T-helper 2 cell (primary cell): ENCODE data around the gene DLG2.

Source experiments
- DNase-seq, 5 experiments: peaks; one replicate each; pipeline versions ENCODE4 v3.0.0 to v3.0.0-alpha.2; 2012 to 2022

Gene DLG2

DNA sequence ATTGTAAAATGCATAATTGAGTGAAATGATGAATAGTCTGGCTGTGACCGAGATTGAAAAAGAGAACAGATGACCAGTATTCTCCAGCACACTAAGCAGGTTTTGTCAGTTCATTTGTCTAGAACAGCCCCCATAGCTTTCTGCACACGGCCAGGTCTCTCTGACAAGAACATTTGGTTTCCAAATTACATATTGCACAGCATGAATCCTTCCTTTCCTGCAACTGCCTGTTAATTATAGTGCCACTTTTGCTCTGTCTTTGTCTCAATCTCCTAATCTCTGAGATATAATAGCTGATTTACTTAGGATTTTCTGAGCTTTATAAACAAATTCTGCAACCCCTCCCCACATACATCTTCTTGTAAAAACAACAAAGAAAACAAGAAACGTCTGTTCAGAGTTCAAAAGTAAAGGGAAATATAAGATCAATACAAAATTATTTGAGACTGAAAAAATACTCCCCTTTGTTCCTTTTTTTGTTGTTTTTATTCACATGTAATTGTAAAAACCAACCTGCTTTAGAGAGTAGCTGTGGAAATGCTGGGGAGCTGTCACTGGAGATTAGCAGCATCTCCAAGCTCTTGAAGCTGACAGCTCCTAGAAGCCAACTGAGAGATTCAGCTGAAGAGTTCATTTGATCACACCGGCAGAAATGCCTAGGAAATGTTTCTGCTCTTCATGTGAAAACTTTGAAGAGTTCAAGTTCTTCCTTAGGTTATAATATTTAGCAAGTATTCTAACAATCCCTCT is 998.1 kb downstream of the DLG2 start:
- DNase-seq: no peak

DNA sequence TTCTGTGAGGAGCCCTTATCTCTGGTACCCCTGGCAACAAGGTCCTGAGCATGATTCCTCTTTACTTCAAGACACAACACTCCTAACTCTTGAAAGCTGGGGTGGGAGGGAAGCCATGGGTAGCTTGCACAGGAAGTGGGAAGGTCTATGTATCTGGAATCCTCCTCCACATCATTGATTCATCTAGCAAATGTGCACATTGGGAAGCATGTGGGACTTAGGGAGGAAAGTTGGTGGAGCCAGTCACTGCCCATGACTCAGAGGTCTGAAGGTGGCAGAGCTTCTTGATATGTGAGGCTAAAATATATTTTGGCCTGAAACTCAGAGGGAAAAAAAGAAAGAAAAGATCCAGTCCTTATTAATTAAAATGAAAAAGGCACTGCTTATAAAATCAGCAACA is 1000.9 kb downstream of the DLG2 start:
- no peak for DNase-seq

DNA sequence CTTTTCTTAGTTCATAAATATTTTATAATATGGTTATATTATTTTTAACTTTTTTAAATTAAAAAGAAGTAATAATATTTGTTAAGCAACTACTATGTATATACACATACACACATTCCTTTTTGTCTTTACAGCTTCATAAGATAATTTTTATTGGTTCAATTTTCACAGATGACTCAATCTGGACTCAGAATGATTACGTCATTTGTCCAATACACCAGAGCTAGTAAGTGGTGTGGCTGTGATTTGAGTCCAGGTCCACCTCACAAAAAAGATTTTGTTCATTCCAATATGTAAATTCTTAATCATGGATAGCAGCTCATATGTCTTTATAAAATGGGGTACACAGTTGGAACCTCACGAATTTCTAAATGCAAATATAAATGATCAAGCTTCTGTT is 1014.5 kb downstream of the DLG2 start:
- no peak for DNase-seq

DNA sequence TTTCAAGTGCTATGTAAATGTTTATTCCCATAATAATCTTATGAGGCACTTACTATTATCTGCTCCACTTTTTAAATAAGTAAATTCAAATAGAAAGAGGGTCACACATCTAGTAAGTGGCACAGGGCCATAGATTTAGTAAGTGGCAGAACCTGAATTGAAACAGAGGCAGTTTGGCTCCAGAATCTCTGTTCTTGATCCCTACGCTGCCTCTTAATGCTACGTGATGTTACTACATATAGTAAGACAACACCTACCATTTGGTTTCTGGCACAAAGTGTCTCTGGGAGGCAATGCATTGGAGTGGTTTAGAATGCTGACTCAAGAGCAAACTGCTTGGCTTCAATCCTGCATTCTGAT is 1018.3 kb downstream of the DLG2 start:
- DNase-seq: no peak

DNA sequence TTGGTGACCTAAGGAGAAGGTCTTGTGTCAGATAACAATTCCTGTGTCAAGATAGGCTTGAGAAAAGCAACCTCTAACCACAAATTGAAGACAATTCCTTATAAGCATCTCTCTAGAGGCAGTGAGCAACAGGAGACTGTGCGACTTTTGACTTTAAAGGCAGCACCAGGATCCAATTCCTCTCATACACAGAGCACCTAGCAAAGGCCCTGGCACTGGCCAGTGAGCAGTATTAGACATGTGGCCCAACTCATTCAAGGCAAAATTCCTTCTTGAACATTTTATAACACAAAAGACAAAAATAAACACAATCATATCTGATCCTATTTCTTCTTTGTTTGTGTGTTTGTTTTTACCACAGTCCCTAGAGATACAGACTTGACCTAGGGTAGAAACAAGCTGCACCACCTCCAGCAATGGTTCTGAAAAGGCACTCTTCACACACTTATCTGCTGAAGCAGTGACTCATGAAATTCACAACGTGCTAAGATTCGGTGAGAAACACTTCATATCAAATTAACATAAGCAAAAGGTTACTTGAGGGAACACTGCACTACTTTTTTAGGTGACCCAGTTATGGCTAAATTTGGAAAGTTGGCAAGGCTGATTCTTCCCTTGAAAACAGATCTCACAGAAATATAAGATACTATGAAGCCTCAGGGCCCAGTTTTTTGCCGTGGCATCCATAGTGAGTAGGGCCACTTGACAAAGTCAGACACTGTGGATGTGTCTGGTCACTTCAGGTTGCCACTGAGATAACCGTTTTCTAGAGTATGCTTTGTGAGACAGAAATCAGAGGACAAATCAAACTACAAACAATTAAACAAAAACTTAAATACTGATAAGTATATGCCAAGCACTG is 1018.9 kb downstream of the DLG2 start:
- no peak for DNase-seq

DNA sequence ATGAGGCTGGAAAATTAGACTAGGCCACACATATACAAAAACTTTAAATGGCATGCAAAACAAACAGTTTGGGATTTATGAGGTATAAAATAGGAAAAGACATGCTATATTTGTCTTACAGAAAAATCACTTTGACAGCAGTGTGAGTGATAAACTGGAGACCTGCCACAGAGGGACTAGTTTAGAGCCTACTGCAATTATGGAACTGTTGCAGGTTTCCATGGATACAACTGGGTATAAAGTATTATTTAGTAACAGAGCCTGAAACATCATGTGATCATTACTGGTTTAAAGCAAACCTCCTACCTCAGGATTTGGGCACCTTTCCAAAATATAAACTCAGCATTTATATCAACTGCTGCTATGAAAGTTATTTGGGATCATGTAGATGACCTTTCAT is 1032.5 kb downstream of the DLG2 start:
- DNase-seq: no peak

DNA sequence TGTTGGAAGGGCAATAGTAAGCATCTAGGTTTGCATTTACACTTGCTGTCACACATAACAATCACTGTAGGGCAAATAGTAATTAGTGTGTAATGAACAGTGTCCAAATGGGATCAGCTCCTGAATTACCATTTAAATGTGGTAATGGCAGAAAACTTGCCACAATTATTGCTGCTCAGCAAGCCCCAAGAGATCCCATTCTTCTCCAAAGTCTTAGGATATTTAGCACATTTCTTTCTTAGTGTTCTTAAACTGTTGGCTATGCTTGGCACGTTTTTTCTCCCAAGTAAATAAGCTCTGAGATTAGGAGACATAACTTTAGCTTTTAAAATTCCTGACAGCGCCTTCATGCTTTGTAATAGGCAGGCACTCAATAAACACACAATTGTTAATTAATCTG is 1037.0 kb downstream of the DLG2 start:
- no peak for DNase-seq

DNA sequence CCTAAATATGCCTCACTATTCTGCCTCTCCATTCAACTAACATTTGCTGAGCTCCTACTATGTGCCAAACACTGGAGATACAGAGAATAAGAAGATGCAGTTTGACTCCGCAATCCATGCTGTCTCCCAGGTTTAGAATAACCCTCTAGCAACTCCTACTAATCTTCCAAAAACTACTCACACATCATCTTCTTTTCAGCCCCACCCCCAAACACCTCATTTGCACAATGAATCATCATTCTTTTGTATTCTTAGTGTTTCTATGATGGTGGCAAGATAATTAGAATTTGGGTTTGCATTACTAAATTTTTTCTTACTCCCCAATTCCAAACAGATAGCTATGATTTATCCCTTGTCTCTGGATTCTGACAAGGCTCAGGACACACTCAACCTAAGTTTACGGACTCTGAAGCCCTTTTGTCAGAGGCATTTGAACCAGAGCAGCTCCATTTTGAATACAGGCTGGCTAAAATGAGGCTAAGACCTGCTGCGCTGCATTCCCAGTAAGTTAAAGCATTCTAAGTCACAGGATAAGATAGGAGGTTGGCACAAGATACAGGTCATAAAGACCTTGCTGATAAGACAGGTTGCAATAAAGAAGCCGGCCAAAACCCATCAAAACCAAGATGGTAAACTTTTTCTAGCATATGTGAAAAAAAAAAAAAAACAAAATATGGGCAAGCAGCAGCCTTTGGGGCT is 1038.9 kb downstream of the DLG2 start:
- no peak for DNase-seq

DNA sequence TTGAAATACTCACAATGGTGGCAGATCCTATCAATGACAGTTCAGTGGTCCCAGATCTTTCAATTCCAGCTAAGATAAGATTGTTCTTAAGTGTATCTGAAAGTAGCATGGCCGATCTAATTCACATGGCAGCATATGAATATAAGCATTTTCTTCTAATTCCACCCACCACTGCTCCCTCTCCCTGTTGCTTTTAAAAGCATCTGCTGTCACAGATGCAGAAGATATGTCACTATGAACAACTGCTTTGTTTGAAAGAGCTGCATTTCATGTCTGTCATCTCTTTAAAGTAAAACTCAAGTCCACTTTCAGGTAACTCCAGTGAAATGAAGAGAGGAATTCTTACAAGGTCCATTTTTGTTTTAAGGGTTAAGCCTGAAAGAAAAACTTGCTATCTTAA is 1044.0 kb downstream of the DLG2 start:
- no peak for DNase-seq

DNA sequence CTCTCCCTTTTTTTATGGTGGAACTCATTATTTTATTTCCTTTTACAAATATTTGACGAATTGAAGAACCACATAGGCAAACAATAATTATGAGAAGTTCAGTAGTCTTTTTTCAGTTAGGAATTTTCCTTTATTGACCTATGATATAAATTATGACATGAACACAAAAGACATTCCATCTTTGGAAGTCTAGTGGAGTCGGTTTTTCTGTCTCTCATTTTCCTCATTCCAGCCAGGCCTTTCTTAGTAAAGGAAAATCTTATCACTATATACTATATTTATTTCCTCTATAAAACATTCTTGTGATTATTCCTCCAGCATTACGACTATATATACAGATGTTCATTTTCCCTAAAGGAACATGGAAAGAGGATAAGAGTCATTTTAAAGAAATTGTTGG is 1046.1 kb downstream of the DLG2 start:
- DNase-seq: no peak

DNA sequence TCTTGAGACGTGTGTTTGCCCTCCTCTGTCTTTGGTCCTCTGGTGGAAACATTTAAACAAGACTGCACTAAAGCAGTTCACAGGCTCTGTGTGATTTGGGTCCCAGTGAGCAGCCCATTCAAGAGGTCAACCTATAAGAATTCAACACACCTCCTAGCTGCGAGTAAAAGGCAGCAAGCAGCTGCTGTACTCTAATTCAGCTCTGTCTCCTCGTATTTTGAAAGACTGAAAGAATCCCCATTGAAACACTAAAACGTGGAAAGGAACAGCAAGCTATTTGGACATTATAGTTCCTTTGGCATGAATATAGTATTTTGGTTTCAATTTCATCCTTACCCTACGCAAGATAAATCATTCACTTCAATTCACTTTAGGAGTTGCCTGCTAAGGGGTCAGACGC is 1046.7 kb downstream of the DLG2 start:
- DNase-seq: no peak

DNA sequence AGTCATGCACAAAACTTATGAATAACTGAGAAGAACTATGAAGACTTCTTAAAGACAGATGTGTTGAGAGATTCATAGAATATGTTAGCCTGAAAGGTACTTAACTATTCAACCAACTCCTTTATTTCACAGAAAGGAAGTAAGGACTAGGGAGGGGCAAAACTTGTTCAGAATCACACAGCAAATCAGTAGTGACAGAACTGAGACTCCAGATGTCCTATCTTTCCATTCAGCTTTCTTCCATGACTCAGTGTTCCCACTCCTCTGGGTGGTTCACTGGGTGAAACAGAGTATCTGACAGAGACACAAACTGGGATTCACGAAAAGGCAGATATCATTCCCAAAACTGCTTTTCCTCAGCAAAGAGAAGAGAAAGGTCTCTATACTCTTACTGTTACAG is 1053.3 kb downstream of the DLG2 start:
- DNase-seq: no peak

DNA sequence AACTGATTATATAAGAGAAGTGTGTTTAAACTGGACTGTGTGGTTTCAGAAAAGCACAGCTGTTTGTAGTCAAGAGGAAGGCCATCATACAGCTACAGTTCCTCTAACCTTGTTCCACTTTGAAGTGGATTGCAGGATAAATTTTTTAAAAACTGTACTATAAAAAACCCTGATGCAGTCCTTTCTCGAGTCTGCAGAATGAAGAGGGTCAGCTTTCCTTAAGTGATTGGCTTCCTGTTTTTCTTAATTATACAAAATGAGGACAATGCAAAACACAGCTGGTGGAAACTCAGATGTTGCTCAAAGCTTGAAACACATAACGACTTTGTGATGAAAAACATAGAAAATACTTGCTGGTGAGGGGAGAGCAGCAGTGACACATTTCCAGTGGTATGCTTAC is 1060.5 kb downstream of the DLG2 start:
- DNase-seq: no peak

DNA sequence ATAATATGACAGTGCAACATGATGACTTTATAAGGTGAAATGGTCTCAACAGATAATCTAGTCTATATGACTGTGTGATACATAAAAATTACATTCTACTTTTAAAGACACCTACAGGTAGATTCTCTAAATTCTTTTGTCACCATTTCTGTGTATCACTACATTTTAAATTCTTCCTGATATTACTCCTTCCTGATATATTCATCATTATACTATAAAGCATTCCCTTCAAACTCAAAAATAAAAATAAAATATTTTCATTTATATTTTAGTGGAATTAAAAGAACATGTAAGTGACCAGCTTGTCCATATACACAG is 1062.3 kb downstream of the DLG2 start:
- DNase-seq: no peak

DNA sequence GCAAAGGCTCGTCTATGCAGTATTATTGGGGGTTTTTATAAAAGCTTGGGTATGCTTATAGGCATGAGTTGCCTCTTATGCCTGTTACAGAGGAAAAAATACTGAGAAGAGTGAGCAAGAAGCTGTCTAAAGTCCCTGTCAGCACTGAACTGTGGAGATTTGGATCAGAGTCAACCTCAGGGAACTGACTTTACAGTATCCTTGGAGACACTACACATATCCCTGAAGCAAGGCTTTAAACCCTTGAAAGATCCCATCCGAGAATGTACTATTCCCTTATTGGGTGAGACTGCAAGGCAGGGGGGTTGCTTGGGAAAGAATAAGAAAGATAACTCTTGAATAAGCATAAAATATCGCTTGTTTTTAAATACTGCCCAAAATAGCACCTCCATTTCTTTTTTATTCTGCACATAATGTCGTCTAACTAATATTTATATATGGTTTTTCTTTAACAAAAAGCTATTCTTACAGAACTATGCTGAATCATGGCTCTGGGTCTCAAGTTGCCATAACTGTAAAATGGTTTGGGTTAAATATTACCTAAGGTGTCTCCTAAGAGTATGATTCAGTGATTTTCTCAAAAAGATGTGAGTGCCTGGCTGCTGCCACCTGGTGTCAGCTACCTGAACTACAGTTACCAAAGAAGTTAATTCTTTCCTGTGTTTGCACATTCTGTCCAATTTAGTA is 1062.8 kb downstream of the DLG2 start:
- DNase-seq: peak in 1 of 5 experiments; percentile 27

DNA sequence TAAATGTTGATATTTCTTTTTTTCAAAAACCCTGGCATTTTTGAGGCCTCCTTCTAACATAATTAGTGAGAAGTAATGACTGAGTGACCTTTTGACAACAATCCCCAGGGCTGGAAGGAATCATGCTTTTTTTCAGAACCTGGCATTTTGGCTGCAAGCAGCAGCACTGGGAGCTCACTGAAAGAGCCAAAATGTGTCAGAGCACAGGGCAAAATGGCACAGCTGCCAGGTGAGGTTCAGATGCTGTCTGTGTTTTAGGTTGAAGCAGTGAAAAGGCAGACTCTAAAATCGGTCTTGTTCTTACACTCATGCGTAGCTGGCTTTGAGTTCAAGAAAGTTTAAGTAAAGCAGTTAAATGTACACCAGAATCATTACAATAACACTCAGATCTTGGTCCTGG is 1063.8 kb downstream of the DLG2 start:
- DNase-seq: no peak

DNA sequence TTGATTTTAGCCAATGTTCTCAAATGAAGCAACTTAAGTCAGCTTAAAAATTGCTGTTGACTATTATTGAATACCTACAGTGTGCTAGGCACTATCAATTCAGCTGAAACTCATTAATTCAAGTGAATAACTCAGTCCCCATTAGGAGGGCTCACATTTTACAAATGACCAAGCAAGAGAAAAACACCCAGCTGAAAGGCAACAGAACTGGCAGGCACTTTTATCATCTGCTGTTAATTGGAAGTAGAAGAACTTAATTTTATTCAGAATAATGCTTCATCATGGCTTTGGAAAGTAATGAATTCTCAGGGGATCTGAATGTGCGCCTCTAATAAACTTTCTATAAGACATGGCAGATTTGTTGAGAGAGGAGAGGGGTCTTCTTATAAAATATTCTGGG is 1066.9 kb downstream of the DLG2 start:
- no peak for DNase-seq

DNA sequence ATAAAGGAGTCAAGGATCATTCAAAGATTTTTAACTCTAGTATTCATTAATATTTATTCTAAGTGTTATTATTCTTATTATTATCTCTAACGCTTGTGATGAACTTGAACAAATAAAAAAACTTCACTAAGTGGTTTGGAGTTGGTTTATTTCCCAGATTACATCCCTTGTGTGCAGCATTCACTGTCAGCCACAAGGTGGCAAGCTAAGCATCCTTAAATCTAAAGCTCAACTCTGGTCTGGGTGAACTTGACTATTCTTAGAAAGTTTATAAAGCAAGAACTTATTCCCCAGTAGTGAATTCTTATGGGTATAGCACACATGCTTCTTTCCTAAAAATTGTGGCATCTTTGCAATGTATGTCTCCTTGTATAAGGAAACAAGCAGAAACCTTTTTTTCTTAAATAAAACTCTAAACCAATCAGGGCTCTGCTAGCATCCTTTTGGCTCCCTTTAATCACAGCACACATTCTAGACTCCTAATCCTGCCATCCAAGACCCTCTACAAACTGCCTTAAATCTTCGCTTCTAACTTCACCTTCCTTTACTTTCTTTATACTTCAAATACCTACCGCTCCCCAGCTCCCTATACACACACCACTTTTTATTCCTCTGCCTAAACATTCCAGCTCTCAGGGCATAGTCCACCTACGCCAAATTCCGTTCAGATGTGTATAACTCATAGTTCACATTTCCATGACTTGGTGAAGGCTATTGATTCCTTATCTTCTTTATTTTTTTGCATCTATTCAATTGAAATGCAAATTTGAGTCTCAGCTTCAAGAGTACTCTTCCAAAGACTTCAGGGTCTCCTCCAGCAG is 1068.8 kb downstream of the DLG2 start:
- peak in 1 of 5 experiments; percentile 23 for DNase-seq

DNA sequence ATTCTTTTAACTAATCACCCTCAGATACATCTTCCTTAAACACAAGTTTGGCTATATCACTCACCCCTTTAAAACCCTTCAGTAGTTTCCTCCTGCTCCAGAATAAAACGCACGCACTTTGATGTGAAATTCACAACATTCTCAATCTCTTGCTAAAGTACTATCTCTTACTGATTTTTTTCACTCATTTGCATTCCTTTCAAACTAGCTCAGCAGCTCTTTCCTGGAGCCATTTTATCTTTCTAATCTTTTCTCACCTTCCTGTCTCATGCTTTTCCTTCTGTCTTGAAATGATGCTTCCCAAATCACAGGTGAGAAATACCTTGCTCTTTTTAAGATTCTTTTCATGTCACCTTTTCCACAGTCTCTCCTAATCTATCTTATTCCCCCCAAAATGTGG is 1074.4 kb downstream of the DLG2 start:
- DNase-seq: no peak

DNA sequence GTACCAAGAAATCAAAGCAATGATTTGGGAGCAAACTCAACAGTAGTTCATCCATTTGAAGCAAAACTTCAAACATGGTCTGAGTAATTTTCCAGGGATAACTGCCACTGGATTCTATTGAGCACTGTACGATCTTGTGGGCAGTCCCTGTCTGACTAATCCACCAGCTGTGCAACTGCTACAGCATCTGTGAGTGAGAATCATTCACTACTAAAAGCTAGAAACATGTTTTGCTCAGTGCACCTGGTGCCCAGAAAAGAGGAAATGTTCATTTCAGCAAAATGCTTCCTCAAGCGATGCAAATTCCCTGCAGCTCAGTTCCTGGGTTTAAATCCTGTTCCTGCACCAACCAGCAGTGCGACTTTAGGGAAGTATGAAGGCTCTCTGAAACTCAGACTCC is 1077.9 kb downstream of the DLG2 start:
- DNase-seq: no peak

DNA sequence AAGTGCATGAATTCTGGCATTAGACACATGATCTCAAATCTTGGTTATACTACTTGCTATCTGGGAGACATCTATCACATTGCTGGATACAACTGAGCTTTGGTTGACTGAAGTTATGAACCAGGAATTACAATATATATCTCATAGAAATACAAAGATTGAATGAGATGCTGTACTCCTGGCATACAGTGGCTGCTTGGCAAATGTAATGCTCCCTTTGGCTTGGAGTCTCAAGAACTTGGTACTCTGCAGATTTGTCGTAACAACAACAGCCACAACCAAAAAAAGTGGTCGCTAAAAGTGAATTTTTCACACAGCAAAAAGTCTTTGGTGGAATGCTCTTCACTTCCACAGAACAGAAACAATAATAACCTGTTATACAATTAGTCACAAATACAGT is 1082.6 kb downstream of the DLG2 start:
- no peak for DNase-seq

DNA sequence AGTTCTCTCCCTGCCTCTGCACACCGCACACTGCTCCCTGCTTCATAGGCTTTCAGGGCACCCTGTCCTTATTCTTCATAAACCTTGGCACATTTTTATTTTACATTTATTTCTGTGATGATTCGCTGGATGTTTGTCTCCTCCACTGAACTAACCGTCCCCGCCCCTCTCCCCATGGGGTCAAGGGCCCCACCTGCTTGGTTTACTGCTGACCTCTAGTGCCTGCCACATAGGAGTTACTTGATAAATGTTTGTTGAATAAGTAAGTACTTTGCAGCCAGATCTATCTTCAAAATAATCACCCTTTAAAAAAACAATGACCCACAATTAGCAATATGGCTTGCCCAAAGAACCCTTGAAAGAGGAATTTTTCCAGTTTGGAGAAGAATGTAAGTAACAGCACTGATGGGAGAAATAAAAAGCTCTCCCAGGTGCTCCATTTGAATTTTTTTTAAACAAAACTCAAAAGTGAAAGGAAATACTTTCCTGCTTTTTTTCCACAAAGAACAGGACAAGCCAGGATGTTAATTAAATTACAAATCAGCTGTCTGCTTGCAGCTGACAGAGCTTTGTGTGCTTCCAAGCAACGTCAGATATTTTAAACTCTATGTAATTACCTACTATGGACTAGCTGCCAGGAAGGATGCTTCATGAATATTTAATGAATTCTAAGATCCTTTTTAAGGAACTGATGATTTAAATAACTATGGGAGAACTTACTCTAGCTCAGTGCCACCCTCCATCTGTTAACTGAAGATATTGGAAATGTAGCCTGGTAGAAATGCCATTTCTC is 1083.6 kb downstream of the DLG2 start:
- no peak for DNase-seq
